GM23338 (cell line): ENCODE results near the gene GLI3. TPM values are rescaled to one million over a fixed set of nuclear protein-coding genes. Genes with fewer than 3 reads are reported as not detected.

Source experiments
- ATAC-seq: fragments of 200-7000 bp; cut with Tn5 transposase; 3 replicates; pipeline ENCODE4 v1.9.1; 2020
- DNase-seq: peaks from one replicate; pipeline ENCODE4 v3.0.0-alpha.2; 2015; ENCODE audit warnings: low spot score
- H2AFZ ChIP-seq: fragments of 200-600 bp; sonication (generic); 2 replicates; pipeline ENCODE4 v1.8.0; 2016; ENCODE audit warnings: antibody characterized with exemption, mild to moderate bottlenecking, moderate library complexity
- H3F3A ChIP-seq: fragments of 200-600 bp; sonication (generic); replicated peaks from 2 replicates; pipeline ENCODE4 v1.8.0; 2017; ENCODE audit warnings: antibody characterized with exemption, mixed run types, low read depth
- H3K27ac ChIP-seq: fragments of 200-600 bp; sonication (generic); 2 replicates; pipeline ENCODE4 v1.6.1; 2016; ENCODE audit warnings: low read depth
- H3K27me3 ChIP-seq: fragments of 200-600 bp; sonication (generic); 2 replicates; pipeline ENCODE4 v1.8.0; 2016; ENCODE audit warnings: mild to moderate bottlenecking, mixed run types, moderate library complexity; ENCODE audit not compliant: insufficient read depth
- H3K36me3 ChIP-seq: fragments of 200-600 bp; sonication (generic); 2 replicates; pipeline ENCODE4 v1.8.0; 2016; ENCODE audit warnings: mild to moderate bottlenecking; ENCODE audit not compliant: insufficient read depth
- H3K4me1 ChIP-seq: fragments of 200-600 bp; sonication (generic); 2 replicates; pipeline ENCODE4 v1.8.0; 2016; ENCODE audit warnings: mild to moderate bottlenecking, moderate library complexity; ENCODE audit not compliant: insufficient read depth
- H3K4me2 ChIP-seq: fragments of 200-600 bp; sonication (generic); 2 replicates; pipeline ENCODE4 v1.7.1; 2017; ENCODE audit warnings: mixed run types
- H3K4me3 ChIP-seq: fragments of 200-600 bp; sonication (generic); 2 replicates; pipeline ENCODE4 v1.6.1; 2016; ENCODE audit warnings: mixed run types
- H3K79me2 ChIP-seq: fragments of 200-600 bp; sonication (generic); replicated peaks from 2 replicates; pipeline ENCODE4 v1.8.0; 2017; ENCODE audit warnings: mild to moderate bottlenecking; ENCODE audit not compliant: insufficient read depth
- H3K9me2 ChIP-seq: fragments of 200-600 bp; sonication (generic); 2 replicates; pipeline ENCODE4 v1.8.0; 2017; ENCODE audit not compliant: insufficient read depth
- H4K20me1 ChIP-seq: fragments of 200-600 bp; sonication (generic); replicated peaks from 2 replicates; pipeline ENCODE4 v1.8.0; 2017; ENCODE audit warnings: mild to moderate bottlenecking; ENCODE audit not compliant: insufficient read depth
- H3K27ac Mint-ChIP-seq: 2 replicates; pipeline ENCODE4 v1.8.0; 2020; ENCODE audit warnings: inconsistent platforms, mild to moderate bottlenecking, moderate library complexity, mixed read lengths
- H3K27me3 Mint-ChIP-seq: 3 replicates; pipeline ENCODE4 v1.8.0; 2022; ENCODE audit warnings: low read depth, mild to moderate bottlenecking, moderate library complexity, mixed read lengths, inconsistent platforms; ENCODE audit not compliant: insufficient read depth, poor library complexity
- H3K36me3 Mint-ChIP-seq: 3 replicates; pipeline ENCODE4 v1.8.0; 2021; ENCODE audit warnings: low read depth, mild to moderate bottlenecking, inconsistent platforms, moderate library complexity, mixed read lengths
- H3K4me1 Mint-ChIP-seq: 3 replicates; pipeline ENCODE4 v1.8.0; 2020; ENCODE audit warnings: mild to moderate bottlenecking, inconsistent platforms, mixed read lengths
- H3K4me3 Mint-ChIP-seq: 3 replicates; pipeline ENCODE4 v1.8.0; 2021; ENCODE audit warnings: moderate library complexity, mild to moderate bottlenecking, inconsistent platforms, mixed read lengths
- H3K9me3 Mint-ChIP-seq: 3 replicates; pipeline ENCODE4 v1.8.0; 2020; ENCODE audit warnings: moderate library complexity, mild to moderate bottlenecking, inconsistent platforms, mixed read lengths
- CREB1 ChIP-seq: fragments of 250-450 bp; sonication (Bioruptor Pico); IDR thresholded peaks from 2 replicates; pipeline ENCODE4 v1.5.0; 2020; ENCODE audit warnings: low read depth, mild to moderate bottlenecking, moderate library complexity
- JUNB ChIP-seq: IDR thresholded peaks from one replicate; pipeline ENCODE4 v1.6.1; 2016; ENCODE audit warnings: antibody characterized with exemption; ENCODE audit not compliant: unreplicated experiment
- POLR2AphosphoS5 ChIP-seq: IDR thresholded peaks from 2 replicates; pipeline ENCODE4 v1.6.1; 2016; ENCODE audit warnings: antibody characterized with exemption, low read depth
- ZNF114 ChIP-seq: fragments of 250-450 bp; sonication (Bioruptor Pico); IDR thresholded peaks from 2 replicates; pipeline ENCODE4 v1.5.0; 2020; ENCODE audit warnings: mild to moderate bottlenecking, moderate library complexity
- polyA plus RNA-seq: library from polyadenylated mRNA; unstranded; fragments of >200 nt; fragmentation: Nextera tagmentation; extraction: Ambion mirVana; gene quantifications from 2 replicates; pipeline ENCODE4 v1.2.1, GENCODE V29; 2016
- total RNA-seq: library from RNA; depleted of rRNA; stranded (reverse); fragments of >200 nt; shearing (Covaris generic); gene quantifications from 2 replicates; pipeline ENCODE4 v1.2.3, GENCODE V29; 2014
- TF ChIP-seq, protein P1 (sequence below), 2 experiments: fragments of 200-600 bp in 1 of 2; sonication (generic) in 1 of 2; conservative IDR thresholded peaks; 2 replicates each; pipeline versions ENCODE4 v1.5.1 to v1.6.1; 2016 to 2017; ENCODE audit warnings: antibody characterized with exemption in 2 of 2, low read depth in 2 of 2, mild to moderate bottlenecking in 2 of 2, moderate library complexity in 1 of 2
- TF ChIP-seq, protein P2 (sequence below): IDR thresholded peaks from one replicate; pipeline ENCODE4 v1.6.1; 2018; ENCODE audit warnings: antibody characterized with exemption; ENCODE audit not compliant: unreplicated experiment

GLI3 gene
- total and polyA plus RNA-seq, 2 experiments from 2014 or later: 16.1 to 17.9 TPM

DNA sequence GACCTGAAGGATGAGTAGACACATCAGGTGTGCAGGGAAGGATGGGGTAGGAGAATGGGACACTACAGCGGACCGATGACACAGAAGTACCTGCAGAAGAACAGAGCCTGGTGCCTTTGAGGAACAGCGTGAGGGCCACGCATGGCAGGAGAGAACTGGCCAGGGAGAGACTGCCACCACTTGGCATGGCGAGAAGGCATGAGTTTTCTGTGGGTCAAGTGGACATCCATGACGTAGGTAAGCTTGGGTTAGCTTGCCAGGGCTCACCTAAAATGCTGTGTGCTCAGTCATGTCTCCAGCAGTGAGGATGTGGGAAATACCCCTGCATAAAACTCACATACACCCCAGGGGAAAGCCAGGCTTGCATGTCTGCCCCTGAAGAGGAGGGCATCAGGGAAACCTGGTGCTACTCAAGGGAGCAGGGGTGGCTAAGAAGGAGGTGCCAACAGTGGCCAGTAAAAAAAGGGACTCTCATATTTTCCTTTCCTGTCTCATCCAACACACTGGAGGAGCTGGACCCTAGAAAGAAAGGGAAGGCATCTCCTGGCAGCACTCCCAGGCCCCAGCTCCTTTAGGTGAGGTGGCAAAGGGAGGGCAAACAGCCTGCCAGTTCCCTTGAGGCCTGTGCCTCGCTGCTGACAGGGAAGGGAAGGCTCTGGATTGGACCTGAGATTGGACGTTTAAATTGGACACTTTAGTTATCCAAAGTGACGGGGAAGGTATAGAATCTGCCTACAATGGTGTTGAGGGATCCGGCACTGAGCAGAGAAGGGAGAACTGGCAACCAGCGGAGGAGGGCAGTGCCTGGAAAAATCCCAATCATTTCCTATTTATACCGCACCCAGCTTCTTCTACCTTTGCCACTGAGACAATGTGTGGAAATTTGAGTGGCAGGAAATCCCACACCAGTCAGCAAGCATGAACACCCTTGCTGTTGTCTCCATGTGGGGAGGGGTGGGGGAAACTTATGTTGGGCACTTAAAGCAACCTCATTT is 255.7 kb downstream of the GLI3 start:
- no peaks in the 10 kb centered on the region for H4K20me1 ChIP-seq
- no peak overlapping the region; the same call in 1 of the 2 replicates for H3K27ac Mint-ChIP-seq

DNA sequence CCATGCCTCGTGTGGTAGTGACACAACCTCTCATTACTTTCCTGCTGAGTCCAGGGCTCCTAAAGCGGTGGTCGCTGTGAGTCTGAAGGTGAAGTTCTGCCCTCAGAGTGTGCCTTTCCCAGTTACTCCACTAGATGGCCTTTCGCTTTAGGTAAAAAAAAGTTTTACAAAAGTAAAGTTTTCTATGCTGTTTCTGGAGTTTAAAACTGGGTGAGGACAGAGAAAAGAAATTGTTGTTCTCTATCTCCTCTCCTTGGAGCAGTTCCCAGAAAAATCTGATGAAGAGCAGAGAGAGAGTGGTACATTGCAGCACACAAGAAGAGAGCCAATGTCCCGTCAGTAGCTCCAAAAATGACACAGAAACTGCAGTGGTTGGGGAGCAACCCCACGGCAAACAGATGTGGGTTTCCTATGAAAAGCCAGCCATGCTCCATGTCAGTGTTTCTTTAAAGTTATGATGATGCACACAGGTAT is 257.1 kb downstream of the GLI3 start:
- ATAC-seq (peak; percentile 83), DNase-seq (peak; percentile 84)
- TF ChIP-seq POLR2AphosphoS5 (no peak), JUNB (no peak)
- TF ChIP-seq, protein P1, sequence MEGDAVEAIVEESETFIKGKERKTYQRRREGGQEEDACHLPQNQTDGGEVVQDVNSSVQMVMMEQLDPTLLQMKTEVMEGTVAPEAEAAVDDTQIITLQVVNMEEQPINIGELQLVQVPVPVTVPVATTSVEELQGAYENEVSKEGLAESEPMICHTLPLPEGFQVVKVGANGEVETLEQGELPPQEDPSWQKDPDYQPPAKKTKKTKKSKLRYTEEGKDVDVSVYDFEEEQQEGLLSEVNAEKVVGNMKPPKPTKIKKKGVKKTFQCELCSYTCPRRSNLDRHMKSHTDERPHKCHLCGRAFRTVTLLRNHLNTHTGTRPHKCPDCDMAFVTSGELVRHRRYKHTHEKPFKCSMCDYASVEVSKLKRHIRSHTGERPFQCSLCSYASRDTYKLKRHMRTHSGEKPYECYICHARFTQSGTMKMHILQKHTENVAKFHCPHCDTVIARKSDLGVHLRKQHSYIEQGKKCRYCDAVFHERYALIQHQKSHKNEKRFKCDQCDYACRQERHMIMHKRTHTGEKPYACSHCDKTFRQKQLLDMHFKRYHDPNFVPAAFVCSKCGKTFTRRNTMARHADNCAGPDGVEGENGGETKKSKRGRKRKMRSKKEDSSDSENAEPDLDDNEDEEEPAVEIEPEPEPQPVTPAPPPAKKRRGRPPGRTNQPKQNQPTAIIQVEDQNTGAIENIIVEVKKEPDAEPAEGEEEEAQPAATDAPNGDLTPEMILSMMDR (conservative IDR thresholded peaks at IDR 0.05; ENCODE audit: low read depth in 2 of 2): peak; percentile 64 to 70
- Histone ChIP-seq H2AFZ (no peak overlapping the region), H3K27ac (no peak overlapping the region), H3K4me3 (no peak overlapping the region), H3K79me2 (no peaks in the 10 kb centered on the region), H3K9me2 (no peaks in the 10 kb centered on the region), H3K4me1 (no peaks in the 10 kb centered on the region), H3K27me3 (no peaks in the 10 kb centered on the region), H3K36me3 (peaks cover 9% of the 10 kb centered on the region; the same call in 1 of the 2 replicates), H4K20me1 (no peaks in the 10 kb centered on the region), H3K4me2 (no peak overlapping the region), H3F3A (no peaks in the 10 kb centered on the region)
- Mint-ChIP-seq H3K9me3 (no peaks in the 10 kb centered on the region; the same call in 2 of the 3 replicates), H3K36me3 (no peaks in the 10 kb centered on the region), H3K27ac (0 out of 2 replicates have a peak overlapping the region, but pooled peaks have one; percentile 6), H3K4me1 (peaks cover 9% of the 10 kb centered on the region), H3K27me3 (no peaks in the 10 kb centered on the region), H3K4me3 (no peak overlapping the region)

More for the DNA sequence above, 255.7 kb downstream of the GLI3 start:
- no peak for DNase-seq
- no peaks in the 10 kb centered on the region; the same call in 2 of the 3 replicates for H3K9me3 Mint-ChIP-seq
- Histone ChIP-seq H3K27me3 (no peaks in the 10 kb centered on the region), H3F3A (no peaks in the 10 kb centered on the region), H2AFZ (no peak overlapping the region), H3K4me2 (no peak overlapping the region), H3K36me3 (peaks cover 3% of the 10 kb centered on the region; the same call in 1 of the 2 replicates), H3K27ac (no peak overlapping the region), H3K4me3 (no peak overlapping the region), H3K79me2 (no peaks in the 10 kb centered on the region), H3K4me1 (no peaks in the 10 kb centered on the region), H3K9me2 (no peaks in the 10 kb centered on the region)
- no peak overlapping the region for H3K4me3 Mint-ChIP-seq
- TF ChIP-seq CREB1 (CRISPR knock-in tag): no peak
- TF ChIP-seq, protein P2, sequence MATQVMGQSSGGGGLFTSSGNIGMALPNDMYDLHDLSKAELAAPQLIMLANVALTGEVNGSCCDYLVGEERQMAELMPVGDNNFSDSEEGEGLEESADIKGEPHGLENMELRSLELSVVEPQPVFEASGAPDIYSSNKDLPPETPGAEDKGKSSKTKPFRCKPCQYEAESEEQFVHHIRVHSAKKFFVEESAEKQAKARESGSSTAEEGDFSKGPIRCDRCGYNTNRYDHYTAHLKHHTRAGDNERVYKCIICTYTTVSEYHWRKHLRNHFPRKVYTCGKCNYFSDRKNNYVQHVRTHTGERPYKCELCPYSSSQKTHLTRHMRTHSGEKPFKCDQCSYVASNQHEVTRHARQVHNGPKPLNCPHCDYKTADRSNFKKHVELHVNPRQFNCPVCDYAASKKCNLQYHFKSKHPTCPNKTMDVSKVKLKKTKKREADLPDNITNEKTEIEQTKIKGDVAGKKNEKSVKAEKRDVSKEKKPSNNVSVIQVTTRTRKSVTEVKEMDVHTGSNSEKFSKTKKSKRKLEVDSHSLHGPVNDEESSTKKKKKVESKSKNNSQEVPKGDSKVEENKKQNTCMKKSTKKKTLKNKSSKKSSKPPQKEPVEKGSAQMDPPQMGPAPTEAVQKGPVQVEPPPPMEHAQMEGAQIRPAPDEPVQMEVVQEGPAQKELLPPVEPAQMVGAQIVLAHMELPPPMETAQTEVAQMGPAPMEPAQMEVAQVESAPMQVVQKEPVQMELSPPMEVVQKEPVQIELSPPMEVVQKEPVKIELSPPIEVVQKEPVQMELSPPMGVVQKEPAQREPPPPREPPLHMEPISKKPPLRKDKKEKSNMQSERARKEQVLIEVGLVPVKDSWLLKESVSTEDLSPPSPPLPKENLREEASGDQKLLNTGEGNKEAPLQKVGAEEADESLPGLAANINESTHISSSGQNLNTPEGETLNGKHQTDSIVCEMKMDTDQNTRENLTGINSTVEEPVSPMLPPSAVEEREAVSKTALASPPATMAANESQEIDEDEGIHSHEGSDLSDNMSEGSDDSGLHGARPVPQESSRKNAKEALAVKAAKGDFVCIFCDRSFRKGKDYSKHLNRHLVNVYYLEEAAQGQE: no peak
- TF ChIP-seq ZNF114 (CRISPR knock-in tag): no peak
- no peak for TF ChIP-seq JUNB
- H3K27me3 Mint-ChIP-seq: no peaks in the 10 kb centered on the region
- H3K4me1 Mint-ChIP-seq: peaks cover 9% of the 10 kb centered on the region
- ATAC-seq: no peak
- no peaks in the 10 kb centered on the region for H3K36me3 Mint-ChIP-seq
